EL (cell line): ENCODE results near the gene GPER1.

ENCODE experiments used
- DNase-seq: peaks from one replicate; pipeline ENCODE4 v3.0.0-alpha.2; 2016

GPER1 gene

GRCh38 chr7:1091644-1092027, 3.7 kb downstream of the GPER1 start:
- DNase-seq, result no peak

- DNase-seq, result no peak
Observed at GRCh38 chr7:1092161-1092632, 4.3 kb downstream of the GPER1 start.

DNA sequence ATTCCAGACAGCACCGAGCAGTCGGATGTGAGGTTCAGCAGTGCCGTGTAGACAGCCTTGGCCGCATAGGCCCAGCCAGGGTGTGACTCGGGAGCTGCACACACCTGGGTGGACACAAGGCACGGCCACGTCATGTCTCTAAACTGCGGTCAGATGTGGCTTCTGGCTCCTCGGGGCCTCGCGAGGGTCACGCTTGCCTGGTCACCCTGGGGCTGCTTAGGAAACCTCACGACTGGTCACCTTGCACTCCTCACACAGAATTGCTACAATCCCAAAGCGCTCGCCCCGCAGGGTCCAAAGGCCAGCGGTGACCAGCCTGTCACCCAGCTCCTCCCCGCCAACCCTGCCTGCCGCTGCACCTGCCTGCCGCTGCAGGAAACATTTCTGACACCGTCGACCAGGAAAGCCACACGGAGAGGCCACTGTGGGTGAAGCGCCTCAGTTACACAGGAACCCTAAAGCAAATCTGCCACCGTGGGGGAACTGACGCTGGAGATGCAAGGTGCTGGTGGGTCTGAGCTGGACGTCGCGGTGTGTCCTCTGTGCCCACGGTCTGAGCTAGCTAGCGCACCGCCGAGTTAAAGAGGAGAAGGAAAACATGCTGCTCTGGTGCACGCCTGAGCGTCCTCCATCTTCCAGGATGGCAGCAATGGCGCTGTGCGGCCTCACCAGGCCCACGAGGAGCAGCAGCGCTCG, 5.0 kb downstream of the GPER1 start:
- no peak for DNase-seq

GRCh38 chr7:1093502-1093843, 5.6 kb downstream of the GPER1 start:
- no peak for DNase-seq

DNA sequence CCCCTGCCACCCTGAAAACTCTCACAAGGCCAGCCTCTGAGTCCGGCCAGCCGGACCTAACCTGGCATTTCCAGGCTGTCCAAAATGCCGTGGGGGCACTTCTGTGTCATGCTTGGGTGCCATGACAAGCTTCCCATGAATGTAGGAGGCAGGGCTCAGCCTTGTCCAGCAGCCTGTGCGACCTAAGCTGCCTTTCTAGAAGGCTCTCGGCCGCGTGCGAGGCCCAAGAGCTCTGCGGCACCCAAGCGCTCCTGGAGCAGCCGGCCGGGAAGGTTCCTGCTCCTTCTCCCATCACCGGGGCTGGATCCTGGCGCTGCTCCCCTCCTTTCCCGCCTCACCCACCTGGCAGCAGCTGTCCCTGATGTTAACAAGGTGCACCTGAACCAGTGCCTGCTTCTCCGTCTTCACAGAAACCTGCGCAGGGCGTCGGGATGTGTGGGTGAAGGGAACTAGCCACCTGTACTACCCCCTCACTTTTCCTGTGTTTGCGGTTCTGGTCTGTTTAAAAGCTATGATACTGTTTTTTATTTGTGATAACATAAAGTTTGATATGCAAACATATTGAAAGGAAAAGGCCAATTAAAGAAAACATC, 6.1 kb downstream of the GPER1 start:
- no peak for DNase-seq

GRCh38 chr7:1094870-1095269, 7.0 kb downstream of the GPER1 start:
- DNase-seq, result no peak

- no peak for DNase-seq
Observed at GRCh38 chr7:1095621-1096155, 7.8 kb downstream of the GPER1 start.

DNA sequence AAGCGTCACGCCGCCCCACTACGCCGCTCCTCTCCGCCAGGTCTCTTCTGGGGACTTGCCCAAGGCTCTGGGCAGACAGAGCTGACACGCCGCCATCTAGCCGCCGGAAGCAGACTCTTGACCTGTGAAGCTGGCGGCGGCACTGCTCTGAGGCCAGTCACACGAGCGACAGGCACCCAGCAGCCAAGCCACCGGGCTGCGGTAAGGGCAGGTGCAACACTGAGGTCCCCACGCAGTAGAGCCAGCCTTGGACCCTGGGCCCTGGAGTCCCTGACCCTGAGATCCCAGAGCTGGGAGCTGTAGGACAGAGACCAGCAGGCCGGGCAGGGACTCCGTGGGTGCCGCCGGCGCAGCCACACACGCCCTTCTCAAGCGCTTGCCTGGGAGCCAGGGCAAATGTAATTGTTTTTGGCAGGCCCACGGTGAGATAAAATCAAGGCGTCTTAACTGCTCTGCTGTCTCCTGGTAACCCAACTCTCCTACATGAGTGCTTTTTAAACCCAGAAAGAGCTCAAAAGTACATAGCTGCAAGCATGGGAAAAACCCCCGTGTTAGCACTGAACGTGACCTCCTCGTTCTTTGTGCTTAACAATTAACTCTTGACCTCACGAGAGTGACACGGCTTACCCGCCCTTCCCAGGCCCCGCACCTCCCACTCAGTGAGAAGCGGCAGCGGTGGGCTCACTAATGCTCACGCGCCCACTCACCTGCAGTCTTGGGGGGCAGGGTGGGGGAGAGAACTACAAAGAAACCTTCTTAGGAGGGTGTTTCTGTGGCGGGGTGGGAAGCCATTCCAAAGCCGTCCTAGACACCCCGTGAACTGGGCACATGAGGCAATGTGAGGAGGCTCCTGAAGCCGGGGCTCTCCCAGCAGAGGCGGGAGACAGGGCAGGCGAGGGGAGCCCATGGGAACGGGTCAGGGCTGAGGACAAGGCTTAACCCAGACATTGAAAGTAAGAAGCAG, 8.5 kb downstream of the GPER1 start:
- no peak for DNase-seq

DNA sequence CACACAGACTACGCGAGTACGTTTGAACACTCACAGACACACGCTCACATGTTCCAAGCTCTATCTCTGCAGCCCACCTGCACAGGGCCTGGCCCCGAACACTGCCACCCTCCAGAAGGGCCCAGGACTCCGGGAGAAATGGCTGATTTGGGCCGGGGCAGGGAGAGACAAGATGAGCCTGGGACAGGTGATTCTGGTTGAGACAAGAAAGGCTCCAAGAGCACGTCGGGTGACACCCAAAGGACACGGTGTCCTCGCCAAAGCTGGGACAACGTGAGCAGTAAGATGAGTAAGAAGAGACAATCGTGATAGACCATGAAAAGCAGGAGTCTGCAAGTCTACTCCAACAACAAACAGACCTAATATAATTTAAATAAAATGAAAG, 9.2 kb downstream of the GPER1 start:
- no peak for DNase-seq

GRCh38 chr7:1098243-1099153, 10.6 kb downstream of the GPER1 start:
- no peak for DNase-seq

GRCh38 chr7:1099154-1099542, 11.2 kb downstream of the GPER1 start:
- DNase-seq, result no peak

GRCh38 chr7:1099637-1100036, 11.7 kb downstream of the GPER1 start:
- DNase-seq, result no peak

DNA sequence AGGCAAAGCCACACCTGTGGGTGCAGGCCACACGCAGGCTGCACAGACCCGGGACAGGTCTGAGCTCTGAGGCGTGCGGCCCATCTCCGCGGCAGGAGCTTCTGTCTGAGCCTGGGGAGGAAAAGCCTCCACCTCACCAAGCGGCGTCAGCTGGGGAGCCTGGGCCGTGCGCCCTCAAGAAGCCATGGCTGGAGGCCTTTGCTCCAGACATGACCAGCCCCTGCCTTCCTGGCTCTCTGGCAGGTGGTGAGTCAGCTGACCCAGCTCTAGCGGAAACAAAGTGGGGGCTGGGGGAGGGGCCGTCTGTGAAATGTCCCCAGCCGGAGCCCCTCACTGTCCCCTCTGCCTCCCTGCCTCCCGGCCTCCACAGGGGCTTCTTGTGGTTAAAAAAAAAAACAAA, 12.5 kb downstream of the GPER1 start:
- DNase-seq, result no peak

- DNase-seq, result no peak
Observed at GRCh38 chr7:1100834-1101562, 13.1 kb downstream of the GPER1 start.

GRCh38 chr7:1101563-1102431, 13.9 kb downstream of the GPER1 start:
- DNase-seq, result no peak

- no peak for DNase-seq
Observed at GRCh38 chr7:1103009-1103788, 15.3 kb downstream of the GPER1 start.

GRCh38 chr7:1103789-1104515, 16.0 kb downstream of the GPER1 start:
- DNase-seq, result no peak

DNA sequence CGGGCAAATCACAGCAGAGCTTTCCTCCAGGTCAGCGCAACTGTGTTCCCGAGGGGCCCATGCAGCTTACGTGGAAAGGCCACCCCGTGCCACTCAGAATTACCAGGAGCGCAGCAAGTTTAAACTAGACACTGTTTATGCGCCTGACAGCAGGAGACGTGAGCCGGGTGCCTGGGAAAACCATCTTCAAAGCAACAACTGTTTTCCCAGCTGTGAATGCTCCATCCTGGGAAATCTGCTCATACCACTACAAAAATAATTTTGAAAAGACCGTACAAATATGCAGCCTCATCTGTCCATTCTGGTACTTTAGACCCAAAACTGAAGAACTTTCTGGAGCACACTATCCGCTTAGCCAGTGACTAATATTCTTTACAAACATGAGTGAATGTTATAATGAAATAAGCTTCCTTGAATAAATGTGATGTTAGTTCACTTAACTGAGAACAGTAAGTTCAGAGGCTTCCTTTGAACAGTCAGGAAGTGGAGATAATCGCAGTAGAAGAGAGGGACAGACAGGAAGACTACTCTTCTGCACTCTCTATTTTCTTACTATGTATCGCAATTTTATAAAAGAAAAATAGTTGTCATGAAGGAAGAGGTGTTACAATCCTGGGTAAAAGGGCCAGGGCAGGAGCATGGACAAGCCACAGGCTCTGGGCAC, 16.7 kb downstream of the GPER1 start:
- DNase-seq, result no peak

GRCh38 chr7:1105189-1105588, 17.3 kb downstream of the GPER1 start:
- DNase-seq, result no peak
